CD14-positive monocyte (primary cell): ENCODE data around the gene RGS3. TPM values are rescaled to one million over a fixed set of nuclear protein-coding genes. Genes with fewer than 3 reads are reported as not detected.
A peak's percentile ranks its signal among the peaks of the same experiment; 100 is the strongest.

ENCODE experiments used
- DNase-seq, 3 donors: peaks; one replicate each; pipeline ENCODE4 v3.0.0-alpha.2; 2011 to 2022
- H2AFZ ChIP-seq: 2 replicates; pipeline ENCODE4 v1.6.0; 2012; ENCODE audit warnings: mild to moderate bottlenecking, low read depth, low read length, inconsistent platforms; ENCODE audit not compliant: insufficient read depth, poor library complexity, severe bottlenecking
- H3K27ac ChIP-seq, 2 donors: 1 replicate in 1 of 2; 2 replicates in 1 of 2; pipeline ENCODE4 v1.5.1; 2012 to 2013; ENCODE audit warnings: low read length in 2 of 2, control low read depth in 1 of 2, inconsistent platforms in 1 of 2, low read depth in 1 of 2, mild to moderate bottlenecking in 1 of 2
- H3K27me3 ChIP-seq, 2 donors: one replicate each; pipeline versions ENCODE4 v1.6.0 to v1.6.1; 2011 to 2013; ENCODE audit warnings: low read length in 2 of 2; ENCODE audit not compliant: control insufficient read depth in 2 of 2, insufficient read depth in 2 of 2
- H3K36me3 ChIP-seq, 2 donors: replicated peaks in 1 of 2; 1 replicate in 1 of 2; 2 replicates in 1 of 2; pipeline versions ENCODE4 v1.5.1 to v1.6.1; 2012 to 2013; ENCODE audit warnings: low read length in 2 of 2, control low read depth in 1 of 2, inconsistent platforms in 1 of 2, mild to moderate bottlenecking in 1 of 2; ENCODE audit not compliant: insufficient read depth in 2 of 2, control insufficient read depth in 1 of 2
- H3K4me1 ChIP-seq, 2 donors: 1 replicate in 1 of 2; 2 replicates in 1 of 2; pipeline versions ENCODE4 v1.5.1 to v1.6.1; 2012 to 2013; ENCODE audit warnings: low read length in 2 of 2, control low read depth in 1 of 2, inconsistent platforms in 1 of 2, mild to moderate bottlenecking in 1 of 2, moderate library complexity in 1 of 2; ENCODE audit not compliant: insufficient read depth in 2 of 2, control insufficient read depth in 1 of 2
- H3K4me2 ChIP-seq: replicated peaks from 2 replicates; pipeline ENCODE3; 2012; ENCODE audit warnings: low read length, moderate library complexity, mild to moderate bottlenecking; ENCODE audit not compliant: poor library complexity, severe bottlenecking; ENCODE audit errors: extremely low read depth
- H3K4me3 ChIP-seq, 3 experiments: fragments of 200-600 bp in 1 of 3; sonication (generic) in 1 of 3; replicated peaks in 1 of 3; 1 replicate in 2 of 3; 2 replicates in 1 of 3; pipeline ENCODE4 v1.5.1; 2011 to 2013; ENCODE audit warnings: low read length in 3 of 3, mild to moderate bottlenecking in 3 of 3, control low read depth in 2 of 3, low read depth in 2 of 3, inconsistent platforms in 1 of 3, moderate library complexity in 1 of 3
- H3K79me2 ChIP-seq: 2 replicates; pipeline ENCODE4 v1.6.0; 2012; ENCODE audit warnings: mild to moderate bottlenecking, control low read depth, inconsistent platforms, low read length, moderate library complexity; ENCODE audit not compliant: insufficient read depth
- H3K9ac ChIP-seq: 2 replicates; pipeline ENCODE4 v1.6.0; 2017; ENCODE audit warnings: low read length, mild to moderate bottlenecking; ENCODE audit not compliant: insufficient read depth, poor library complexity, severe bottlenecking
- H3K9me3 ChIP-seq, 2 donors: replicated peaks in 1 of 2; 1 replicate in 1 of 2; 2 replicates in 1 of 2; pipeline versions ENCODE4 v1.5.1 to v1.6.1; 2012 to 2013; ENCODE audit warnings: low read length in 2 of 2, control low read depth in 1 of 2; ENCODE audit not compliant: control insufficient read depth in 1 of 2, insufficient read depth in 1 of 2
- H4K20me1 ChIP-seq: 2 replicates; pipeline ENCODE4 v1.6.0; 2012; ENCODE audit warnings: mild to moderate bottlenecking, low read length, control low read depth, moderate library complexity; ENCODE audit not compliant: insufficient read depth
- H3K27ac Mint-ChIP-seq, 7 donors: one replicate each; pipeline ENCODE4 v1.8.0; 2020; ENCODE audit warnings: mild to moderate bottlenecking in 7 of 7, mixed read lengths in 7 of 7, moderate library complexity in 6 of 7, inconsistent platforms in 2 of 7
- H3K27me3 Mint-ChIP-seq, 3 donors: one replicate each; pipeline ENCODE4 v1.8.0; 2021 to 2022; ENCODE audit warnings: low read depth in 3 of 3, mild to moderate bottlenecking in 3 of 3, mixed read lengths in 3 of 3, moderate library complexity in 3 of 3, inconsistent platforms in 1 of 3
- H3K36me3 Mint-ChIP-seq, 2 donors: one replicate each; pipeline ENCODE4 v1.8.0; 2020; ENCODE audit warnings: mixed read lengths in 2 of 2, inconsistent platforms in 1 of 2, mild to moderate bottlenecking in 1 of 2
- H3K4me1 Mint-ChIP-seq: one replicate; pipeline ENCODE4 v1.8.0; 2020; ENCODE audit warnings: mild to moderate bottlenecking, mixed read lengths
- H3K4me3 Mint-ChIP-seq, 2 donors: one replicate each; pipeline ENCODE4 v1.8.0; 2020; ENCODE audit warnings: mild to moderate bottlenecking in 2 of 2, mixed read lengths in 2 of 2, moderate library complexity in 1 of 2
- H3K9me3 Mint-ChIP-seq, 7 donors: one replicate each; pipeline ENCODE4 v1.8.0; 2020 to 2022; ENCODE audit warnings: mixed read lengths in 7 of 7, mild to moderate bottlenecking in 6 of 7, moderate library complexity in 6 of 7, inconsistent platforms in 2 of 7
- CTCF ChIP-seq: fragments of 200-600 bp; IDR thresholded peaks from one replicate; pipeline ENCODE4 v1.8.0; 2022; ENCODE audit warnings: antibody characterized with exemption, mild to moderate bottlenecking
- WGBS: methylation state at CpG from one replicate; pipeline ENCODE4 v1.1.5; 2013; ENCODE audit warnings: missing lambda C conversion rate; ENCODE audit not compliant: insufficient coverage; 5-methylcytosine and 5-hydroxymethylcytosine counted together
- intact Hi-C, 2 donors: fragments of 100-400 bp; cut with micrococcal nuclease; formaldehyde crosslinking; loops; one replicate each; pipeline versions ENCODE4 v1.15.0 to v1.15.1; 2023
- polyA plus RNA-seq, 3 donors: library from polyadenylated mRNA; depleted of rRNA in 1 of 3; unstranded in 2 of 3; stranded (reverse) in 1 of 3; fragments of 300-500 nt in 2 of 3; fragments of >200 nt in 1 of 3; fragmentation: Illumina TruSeq in 2 of 3; gene quantifications; 1 replicate in 2 of 3; 2 replicates in 1 of 3; pipeline ENCODE4 v1.2.3, GENCODE V29; 2012 to 2021

RGS3 gene
- polyA plus RNA-seq, 3 donors: 9.1 to 16.2 (median 15.8) TPM

GRCh38 chr9:113506090-113506589 lies 42.6 kb downstream of the RGS3 start:
- H3K27ac Mint-ChIP-seq: no peak overlapping the region
- no peak for DNase-seq
- Histone ChIP-seq H3K27me3 (no peaks in the 10 kb centered on the region), H4K20me1 (no peaks in the 10 kb centered on the region), H3K4me1 (peaks cover 0 to 20% of the 10 kb centered on the region in 2 donors), H3K4me3 (no peak overlapping the region), H3K36me3 (no peaks in the 10 kb centered on the region), H3K9me3 (no peaks in the 10 kb centered on the region), H2AFZ (no peak overlapping the region), H3K27ac (no peak overlapping the region), H3K9ac (no peak overlapping the region), H3K79me2 (no peaks in the 10 kb centered on the region), H3K4me2 (no peak overlapping the region)
- intact Hi-C loops: no loop called here
- no peaks in the 10 kb centered on the region for H3K36me3 Mint-ChIP-seq
- H3K4me3 Mint-ChIP-seq: no peak overlapping the region
- 96% methylated on average over 9 of the region's 9 CpGs for WGBS
- peaks cover 0 to 1% (median 0%) of the 10 kb centered on the region in 3 donors for H3K27me3 Mint-ChIP-seq
- peaks cover 10% of the 10 kb centered on the region for H3K4me1 Mint-ChIP-seq
- no peak for TF ChIP-seq CTCF
- H3K9me3 Mint-ChIP-seq: no peaks in the 10 kb centered on the region

- intact Hi-C loops: no loop called here
- DNase-seq: no peak
These were observed 43.7 kb downstream of the RGS3 start for GRCh38 chr9:113507256-113507655.

More at GRCh38 chr9:113507256-113507655, 43.7 kb downstream of the RGS3 start:
- no peaks in the 10 kb centered on the region for H3K9me3 ChIP-seq
- H3K36me3 ChIP-seq: no peaks in the 10 kb centered on the region
- Mint-ChIP-seq H3K36me3 (no peaks in the 10 kb centered on the region), H3K4me1 (peaks cover 17% of the 10 kb centered on the region), H3K27ac (peak overlapping the region in 2 of 7 donors; percentile 8 to 47), H3K27me3 (peaks cover 0 to 1% (median 0%) of the 10 kb centered on the region in 3 donors), H3K9me3 (no peaks in the 10 kb centered on the region), H3K4me3 (no peak overlapping the region)
- H3K4me2 ChIP-seq: no peak overlapping the region
- H3K27me3 ChIP-seq: no peaks in the 10 kb centered on the region
- TF ChIP-seq CTCF: no peak
- H3K4me1 ChIP-seq: peaks cover 7 to 24% of the 10 kb centered on the region in 2 donors
- no peak overlapping the region for H3K27ac ChIP-seq
- no peak overlapping the region for H3K4me3 ChIP-seq
- no peaks in the 10 kb centered on the region for H3K79me2 ChIP-seq
- H2AFZ ChIP-seq: no peak overlapping the region
- 97% methylated on average over 11 of the region's 19 CpGs for WGBS
- H3K9ac ChIP-seq: no peak overlapping the region
- H4K20me1 ChIP-seq: no peaks in the 10 kb centered on the region
